HAP-1 (cell line): ENCODE data around the gene ZNF716.

Experiments
- DNase-seq, 2 experiments: peaks; one replicate each; pipeline ENCODE4 v3.0.0-alpha.2; 2016 to 2020; ENCODE audit warnings: low spot score in 2 of 2
- H3K27me3 ChIP-seq: fragments of 250-450 bp; sonication (Bioruptor Pico); 2 replicates; pipeline ENCODE4 v1.5.1; 2020; ENCODE audit warnings: low read depth, mild to moderate bottlenecking, moderate library complexity
- H3K36me3 ChIP-seq: fragments of 250-450 bp; sonication (Bioruptor Pico); replicated peaks from 2 replicates; pipeline ENCODE4 v1.5.1; 2020; ENCODE audit warnings: mild to moderate bottlenecking
- H3K4me1 ChIP-seq: fragments of 250-450 bp; sonication (Bioruptor Pico); 2 replicates; pipeline ENCODE4 v1.5.1; 2020; ENCODE audit warnings: mild to moderate bottlenecking
- H3K4me3 ChIP-seq: fragments of 250-450 bp; sonication (Bioruptor Pico); 2 replicates; pipeline ENCODE4 v1.5.1; 2020; ENCODE audit warnings: mild to moderate bottlenecking, moderate library complexity
- H3K9me3 ChIP-seq: fragments of 250-450 bp; sonication (Bioruptor Pico); 2 replicates; pipeline ENCODE4 v1.5.1; 2020; ENCODE audit warnings: mild to moderate bottlenecking, moderate library complexity
- in situ Hi-C: fragments of 300-500 bp; cut with MboI; formaldehyde crosslinking; loops from 3 replicates; pipeline ENCODE4 v1.14.3; 2020; ENCODE audit warnings: low sequenced_read_pairs, inconsistent platforms, mixed read lengths

The ZNF716 gene

DNA sequence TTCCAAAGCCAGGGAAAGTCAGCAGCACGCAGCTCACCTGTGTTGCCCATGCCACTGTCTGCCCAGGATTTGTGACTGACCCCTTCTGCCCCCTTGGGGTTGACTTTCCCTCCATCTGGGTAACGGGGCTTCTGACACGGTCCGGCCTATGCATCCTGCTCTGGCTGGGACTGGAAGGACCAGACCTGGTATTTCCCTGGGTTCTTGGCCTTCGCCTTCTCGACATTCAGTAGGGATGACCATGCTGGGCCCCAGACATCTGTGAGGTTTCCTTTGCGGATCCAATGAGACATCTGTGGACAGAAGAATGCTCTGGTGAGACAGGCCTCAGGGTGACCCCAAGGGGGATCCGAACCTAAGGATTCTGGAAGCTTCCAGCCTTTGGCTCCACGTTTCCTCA is 34.2 kb upstream of the ZNF716 start:
- in situ Hi-C loops = no loop called here
- no peaks in the 10 kb centered on the region for H3K27me3 ChIP-seq
- H3K4me3 ChIP-seq = no peak overlapping the region
- no peaks in the 10 kb centered on the region for H3K9me3 ChIP-seq
- no peaks in the 10 kb centered on the region for H3K4me1 ChIP-seq
- no peak for DNase-seq
- H3K36me3 ChIP-seq = no peaks in the 10 kb centered on the region

DNA sequence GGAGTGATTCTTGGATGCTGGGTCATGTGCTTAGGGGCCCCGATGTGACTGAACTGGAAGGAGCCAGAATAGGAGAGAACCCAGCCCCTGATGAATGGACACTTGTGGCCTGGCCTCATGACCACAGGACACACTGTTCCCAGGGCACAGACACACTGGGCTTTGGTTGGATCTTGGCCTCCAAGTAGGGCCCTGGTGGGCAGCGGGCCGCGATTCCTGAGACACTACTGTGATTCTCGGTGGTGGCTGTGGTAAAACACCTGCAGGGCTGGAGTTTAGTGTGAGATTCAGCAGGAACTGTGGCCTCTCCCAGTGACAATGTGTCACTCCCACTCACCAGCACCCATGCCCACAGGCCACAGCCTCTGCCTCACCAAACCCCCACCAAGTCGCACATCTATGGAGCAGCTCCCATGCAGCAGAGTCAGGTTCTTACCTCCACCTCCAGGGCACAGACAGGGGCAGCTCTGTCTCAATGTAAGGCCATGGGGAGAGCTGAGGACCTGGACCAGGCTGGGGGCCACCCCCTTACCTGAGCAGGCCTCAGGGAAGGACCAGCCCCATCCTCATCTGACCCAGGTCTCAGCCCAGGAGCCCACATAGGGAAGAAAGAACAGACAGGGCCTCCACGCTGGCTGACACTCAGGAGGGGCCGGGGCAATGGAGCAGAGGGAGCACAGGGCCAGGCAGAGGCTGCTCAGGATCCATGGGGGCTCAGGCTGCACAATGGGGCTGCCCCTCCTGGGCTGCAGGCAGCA is 33.2 kb upstream of the ZNF716 start:
- Histone ChIP-seq H3K9me3 (no peaks in the 10 kb centered on the region), H3K27me3 (no peaks in the 10 kb centered on the region), H3K4me3 (no peak overlapping the region), H3K4me1 (no peaks in the 10 kb centered on the region), H3K36me3 (no peaks in the 10 kb centered on the region)
- DNase-seq = no peak
- in situ Hi-C loops = no loop called here

DNA sequence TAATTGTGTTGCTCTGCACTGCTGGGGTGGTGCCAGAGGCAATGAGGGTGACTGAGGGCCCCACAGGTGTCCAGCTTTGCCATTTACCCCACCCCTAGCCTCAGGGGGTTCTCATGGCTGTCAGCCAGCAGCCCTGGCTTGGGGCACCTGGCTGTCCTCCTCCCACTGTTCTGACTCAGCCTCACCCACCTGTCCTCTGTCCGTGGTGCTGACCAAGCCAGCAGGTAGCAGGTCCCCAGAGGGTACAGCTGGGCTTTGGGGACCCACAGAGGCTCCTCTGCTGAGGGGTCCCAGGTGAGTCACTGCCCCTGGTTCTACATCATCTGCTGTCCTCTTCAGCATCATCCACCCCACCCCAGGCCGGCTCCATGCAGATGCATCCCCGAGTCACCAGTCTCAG is 32.2 kb upstream of the ZNF716 start:
- no peaks in the 10 kb centered on the region for H3K36me3 ChIP-seq
- no peak for DNase-seq
- H3K9me3 ChIP-seq = no peaks in the 10 kb centered on the region
- no peak overlapping the region for H3K4me3 ChIP-seq
- in situ Hi-C loops = no loop called here
- H3K27me3 ChIP-seq = no peaks in the 10 kb centered on the region
- H3K4me1 ChIP-seq = no peaks in the 10 kb centered on the region

DNA sequence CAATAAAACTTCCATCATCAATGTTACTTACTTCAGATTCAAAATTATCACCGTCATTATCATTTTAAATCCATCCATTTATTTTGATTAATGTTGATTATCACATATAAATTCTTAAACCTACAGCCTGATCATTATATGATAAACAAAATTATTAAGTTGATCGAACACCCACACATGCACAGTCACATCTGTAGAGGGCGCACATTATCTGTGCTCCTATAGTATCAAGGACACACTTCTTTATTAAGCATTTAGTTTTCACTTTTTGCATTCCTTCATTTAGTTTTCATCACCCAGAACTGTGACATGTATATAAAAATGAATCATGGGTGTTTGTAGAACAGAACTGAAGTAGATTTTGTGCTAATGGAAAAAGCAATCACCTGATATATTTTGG is 26.2 kb upstream of the ZNF716 start:
- H3K4me3 ChIP-seq = no peak overlapping the region
- H3K4me1 ChIP-seq = no peaks in the 10 kb centered on the region
- in situ Hi-C loops = no loop called here
- H3K27me3 ChIP-seq = no peaks in the 10 kb centered on the region
- no peaks in the 10 kb centered on the region for H3K9me3 ChIP-seq
- no peaks in the 10 kb centered on the region for H3K36me3 ChIP-seq
- DNase-seq = no peak

DNA sequence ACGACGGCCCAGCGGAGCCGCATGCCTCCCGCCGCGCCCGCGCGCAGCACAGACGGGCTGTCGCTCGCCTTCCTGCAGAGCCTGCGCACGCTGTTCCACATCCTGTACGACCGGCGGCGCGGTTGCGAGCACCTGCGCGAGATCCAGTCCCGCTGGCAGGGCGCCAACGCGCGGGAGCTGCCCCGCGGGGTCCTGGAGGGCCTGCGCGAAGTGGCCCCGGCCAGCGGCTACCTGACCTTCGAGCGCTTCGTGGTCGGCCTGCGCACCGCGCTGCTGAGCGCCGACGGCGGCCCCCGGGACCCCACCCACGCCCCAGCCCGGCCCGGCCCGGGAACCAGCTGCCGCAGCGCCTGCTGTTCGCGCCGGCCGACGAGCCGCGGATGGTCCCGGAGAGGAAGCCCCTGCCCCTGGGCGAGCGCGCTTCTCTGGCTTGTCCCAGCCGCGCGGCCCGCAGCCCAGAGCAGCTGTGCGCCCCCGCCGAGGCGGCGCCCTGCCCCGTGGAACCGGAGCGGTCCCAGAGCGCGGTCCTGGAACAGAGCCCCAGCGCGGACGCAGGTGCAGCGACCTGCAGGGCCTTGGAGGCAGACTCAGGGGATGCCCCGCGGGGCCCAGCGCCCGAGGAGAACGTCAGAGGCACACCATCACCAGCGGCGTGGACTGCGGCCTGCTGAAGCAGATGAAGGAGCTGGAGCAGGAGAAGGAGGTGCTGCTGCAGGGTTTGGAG is 25.3 kb upstream of the ZNF716 start:
- Histone ChIP-seq H3K36me3 (no peaks in the 10 kb centered on the region), H3K27me3 (no peaks in the 10 kb centered on the region), H3K9me3 (no peaks in the 10 kb centered on the region), H3K4me1 (no peaks in the 10 kb centered on the region), H3K4me3 (no peak overlapping the region)
- DNase-seq = no peak
- in situ Hi-C loops = no loop called here

DNA sequence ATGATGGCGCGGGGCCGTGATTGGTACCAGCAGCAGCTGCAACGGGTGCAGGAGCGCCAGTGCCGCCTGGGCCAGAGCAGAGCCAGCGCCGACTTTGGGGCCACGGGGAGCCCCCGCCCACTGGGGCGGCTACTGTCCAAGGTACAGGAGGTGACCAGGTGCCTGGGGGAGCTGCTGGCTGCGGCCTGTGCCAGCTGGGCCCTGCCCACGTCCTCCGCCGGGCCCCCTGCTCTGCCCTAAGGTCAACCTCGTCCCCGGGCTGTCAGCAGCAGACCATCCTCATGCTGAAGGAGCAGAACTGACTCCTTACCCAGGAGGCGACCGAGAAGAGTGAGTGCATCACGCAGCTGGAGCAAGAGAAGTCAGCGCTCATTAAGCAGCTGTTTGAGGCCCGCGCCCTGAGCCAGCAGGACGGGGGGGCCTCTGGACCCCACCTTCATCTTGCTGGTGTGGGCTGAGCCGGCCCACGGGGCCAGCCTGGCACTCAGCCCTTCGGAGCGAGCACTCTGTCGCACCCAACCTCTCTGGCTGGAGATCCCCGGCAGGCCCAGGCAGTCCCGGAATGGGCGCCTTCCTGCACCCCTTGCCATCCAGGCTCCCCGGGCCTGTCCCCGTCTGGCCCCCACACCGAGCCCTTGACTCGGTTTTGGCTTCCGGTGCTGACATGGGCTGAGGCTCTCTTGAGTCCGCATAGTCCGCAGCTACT is 24.6 kb upstream of the ZNF716 start:
- no peaks in the 10 kb centered on the region for H3K4me1 ChIP-seq
- in situ Hi-C loops = no loop called here
- H3K9me3 ChIP-seq = no peaks in the 10 kb centered on the region
- H3K36me3 ChIP-seq = no peaks in the 10 kb centered on the region
- H3K4me3 ChIP-seq = no peak overlapping the region
- no peaks in the 10 kb centered on the region for H3K27me3 ChIP-seq
- no peak for DNase-seq

DNA sequence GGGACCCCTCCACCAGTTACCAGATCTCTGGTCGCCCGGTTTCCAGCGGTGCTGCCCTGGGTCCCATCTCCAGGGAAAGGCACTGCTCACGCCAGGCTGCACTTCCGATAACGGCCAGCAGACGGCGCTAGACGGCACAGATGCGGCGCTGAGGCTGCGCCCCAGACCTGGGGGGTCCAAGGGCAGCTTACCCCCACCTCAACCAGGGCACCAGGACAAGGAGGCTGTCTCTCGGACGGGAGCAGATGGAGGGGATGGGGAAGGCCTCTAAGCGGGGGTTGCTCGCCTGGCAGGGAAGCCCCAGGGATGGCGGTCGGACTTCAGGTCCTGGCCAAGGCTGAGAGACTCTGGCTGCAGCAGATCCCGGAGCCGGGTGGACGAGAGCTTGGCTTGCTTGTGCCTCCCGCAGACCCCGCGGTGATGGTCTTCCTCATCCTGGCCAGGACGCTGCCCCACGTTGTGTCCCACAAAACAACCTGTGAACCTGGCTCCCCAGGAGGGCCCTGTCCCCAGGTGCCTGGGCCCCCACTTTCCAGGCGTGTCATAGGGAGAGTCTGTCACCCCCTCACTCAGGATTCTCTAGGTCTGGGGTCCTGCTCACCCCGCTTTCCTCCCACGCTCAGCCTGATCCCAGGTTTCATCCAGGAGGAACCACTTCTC is 23.9 kb upstream of the ZNF716 start:
- in situ Hi-C loops = no loop called here
- H3K4me3 ChIP-seq = no peak overlapping the region
- DNase-seq = no peak
- no peaks in the 10 kb centered on the region for H3K4me1 ChIP-seq
- no peaks in the 10 kb centered on the region for H3K27me3 ChIP-seq
- H3K9me3 ChIP-seq = no peaks in the 10 kb centered on the region
- H3K36me3 ChIP-seq = no peaks in the 10 kb centered on the region

DNA sequence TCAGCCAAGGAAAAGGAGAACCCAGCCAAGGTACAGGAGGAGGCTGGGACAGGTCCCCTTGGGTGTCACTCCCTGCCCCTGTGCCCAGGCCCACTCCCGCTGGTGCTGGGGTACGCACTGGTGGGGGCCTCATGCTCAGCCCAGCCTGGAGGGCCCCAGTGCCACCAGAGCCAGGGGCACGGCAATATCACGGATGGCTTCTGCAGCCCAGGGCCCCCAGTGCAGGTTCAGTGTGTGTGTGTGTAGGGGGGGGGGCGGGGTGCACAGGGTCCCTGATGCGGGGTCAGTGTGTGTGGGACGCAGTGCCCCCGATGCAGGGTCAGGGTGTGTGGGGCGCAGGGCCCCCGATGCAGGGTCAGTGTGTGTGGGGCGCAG is 23.4 kb upstream of the ZNF716 start:
- H3K27me3 ChIP-seq = no peaks in the 10 kb centered on the region

DNA sequence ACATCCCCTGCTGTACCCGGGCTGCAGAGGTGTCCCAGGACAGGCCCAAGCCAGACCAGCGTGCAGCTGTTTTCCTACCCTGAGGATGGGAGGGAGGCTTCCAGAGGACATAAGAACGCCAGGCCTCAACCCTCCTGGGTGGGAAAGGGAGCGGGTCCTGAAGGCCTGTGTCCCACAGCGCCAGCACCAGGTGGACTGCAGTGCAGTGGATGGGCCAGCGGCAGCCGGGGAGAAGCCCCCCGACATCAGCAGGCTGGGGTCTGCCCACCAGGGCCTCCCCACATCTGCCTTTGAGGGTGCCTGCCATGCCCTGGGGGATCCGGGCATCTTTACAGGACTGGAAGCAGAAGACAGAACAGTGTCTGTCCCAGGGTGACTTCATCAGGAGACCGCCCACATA is 22.8 kb upstream of the ZNF716 start:
- Histone ChIP-seq H3K36me3 (no peaks in the 10 kb centered on the region), H3K4me3 (no peak overlapping the region), H3K27me3 (no peaks in the 10 kb centered on the region), H3K9me3 (no peaks in the 10 kb centered on the region), H3K4me1 (no peaks in the 10 kb centered on the region)
- DNase-seq = no peak
- in situ Hi-C loops = no loop called here

More for the DNA sequence above, 23.4 kb upstream of the ZNF716 start:
- Histone ChIP-seq H3K36me3 (no peaks in the 10 kb centered on the region), H3K4me3 (no peak overlapping the region), H3K4me1 (no peaks in the 10 kb centered on the region), H3K9me3 (no peaks in the 10 kb centered on the region)
- in situ Hi-C loops = no loop called here
- DNase-seq = no peak

DNA sequence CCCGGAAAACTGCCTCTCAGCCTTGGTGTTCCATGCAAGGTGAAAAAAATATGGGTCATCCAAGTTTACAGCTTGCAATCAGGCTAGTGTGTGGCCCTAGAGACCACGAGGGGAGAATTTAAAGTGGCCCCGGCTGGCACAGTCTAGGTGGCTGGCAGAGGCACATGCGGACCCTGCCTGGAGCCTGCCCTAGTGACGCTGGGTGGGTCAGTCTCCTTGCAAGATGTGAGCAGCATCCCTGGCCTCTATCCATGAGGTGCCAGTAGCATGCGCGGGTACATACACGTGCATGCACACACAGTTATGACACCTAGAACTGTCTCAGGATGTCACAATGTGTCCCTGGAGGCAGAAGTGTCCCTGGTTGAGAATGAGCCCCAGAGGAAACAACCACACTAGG is 22.4 kb upstream of the ZNF716 start:
- Histone ChIP-seq H3K36me3 (no peaks in the 10 kb centered on the region), H3K4me1 (no peaks in the 10 kb centered on the region), H3K4me3 (no peak overlapping the region), H3K9me3 (no peaks in the 10 kb centered on the region), H3K27me3 (no peaks in the 10 kb centered on the region)
- DNase-seq = no peak
- in situ Hi-C loops = no loop called here

DNA sequence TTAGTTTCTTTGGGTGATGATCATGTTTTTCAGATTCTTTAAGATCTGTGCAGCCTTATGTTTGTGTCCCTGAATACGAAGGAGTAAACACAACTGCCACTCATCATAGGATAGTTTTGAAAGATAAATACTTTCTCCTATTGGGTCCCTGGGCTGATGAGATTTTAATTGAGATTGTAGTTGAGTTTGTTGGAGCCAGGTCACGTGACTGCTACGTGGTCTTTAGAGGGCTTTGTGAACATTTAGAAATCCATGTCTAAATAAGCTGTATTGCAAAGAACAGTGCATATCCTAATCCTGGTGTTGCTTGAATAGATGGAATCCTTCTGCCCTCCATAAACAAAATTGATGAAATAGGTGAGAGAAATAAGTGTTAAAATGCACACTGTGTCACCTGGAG is 17.4 kb upstream of the ZNF716 start:
- no peak for DNase-seq
- in situ Hi-C loops = no loop called here
- no peak overlapping the region for H3K4me3 ChIP-seq

DNA sequence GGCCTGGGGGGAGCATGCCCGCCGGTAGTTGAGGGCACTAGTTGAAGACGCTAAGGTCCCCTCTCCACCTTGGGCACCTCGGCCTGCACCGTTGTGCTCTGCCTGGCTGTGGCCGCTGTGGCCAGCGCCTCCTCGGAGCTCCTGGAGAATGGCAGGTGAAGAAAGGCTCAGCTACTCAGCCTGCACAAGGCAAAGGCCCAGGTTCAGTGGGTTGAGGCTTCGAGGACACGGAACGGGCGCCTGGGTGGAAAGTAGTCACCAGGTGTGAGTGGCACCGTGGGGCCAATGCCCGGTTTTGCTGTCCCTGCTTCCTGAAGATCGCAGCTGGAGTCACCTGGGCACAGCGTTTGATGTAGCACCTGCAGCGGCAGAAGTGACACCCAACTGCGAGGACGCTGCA is 12.4 kb upstream of the ZNF716 start:
- Histone ChIP-seq H3K4me1 (no peaks in the 10 kb centered on the region), H3K4me3 (no peak overlapping the region), H3K36me3 (no peaks in the 10 kb centered on the region), H3K27me3 (no peaks in the 10 kb centered on the region), H3K9me3 (no peaks in the 10 kb centered on the region)
- in situ Hi-C loops = no loop called here
- no peak for DNase-seq

More for the DNA sequence above, 17.4 kb upstream of the ZNF716 start:
- no peaks in the 10 kb centered on the region for H3K27me3 ChIP-seq
- no peaks in the 10 kb centered on the region for H3K36me3 ChIP-seq
- H3K4me1 ChIP-seq = no peaks in the 10 kb centered on the region
- no peaks in the 10 kb centered on the region for H3K9me3 ChIP-seq

DNA sequence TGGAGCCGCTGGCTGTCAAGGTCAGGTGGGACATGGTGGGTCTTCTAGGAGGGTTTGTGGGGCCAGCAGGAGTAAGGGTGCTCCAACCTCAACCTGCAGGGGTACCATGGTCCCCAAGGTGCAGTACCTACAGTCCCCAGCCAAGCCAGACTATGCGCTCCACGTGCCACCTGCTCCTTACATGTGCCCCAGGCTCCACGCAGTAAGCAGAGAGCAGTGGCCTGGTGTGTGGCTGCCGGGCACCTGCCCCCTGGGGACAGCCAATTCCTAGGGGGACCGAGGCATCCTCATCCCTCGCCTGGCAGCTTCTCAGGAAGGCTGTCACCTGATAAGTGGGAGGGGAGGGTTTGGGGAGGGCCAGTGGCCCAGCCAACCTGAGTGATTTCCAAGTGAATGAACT is 11.7 kb upstream of the ZNF716 start:
- Histone ChIP-seq H3K4me1 (no peaks in the 10 kb centered on the region), H3K9me3 (no peaks in the 10 kb centered on the region)

DNA sequence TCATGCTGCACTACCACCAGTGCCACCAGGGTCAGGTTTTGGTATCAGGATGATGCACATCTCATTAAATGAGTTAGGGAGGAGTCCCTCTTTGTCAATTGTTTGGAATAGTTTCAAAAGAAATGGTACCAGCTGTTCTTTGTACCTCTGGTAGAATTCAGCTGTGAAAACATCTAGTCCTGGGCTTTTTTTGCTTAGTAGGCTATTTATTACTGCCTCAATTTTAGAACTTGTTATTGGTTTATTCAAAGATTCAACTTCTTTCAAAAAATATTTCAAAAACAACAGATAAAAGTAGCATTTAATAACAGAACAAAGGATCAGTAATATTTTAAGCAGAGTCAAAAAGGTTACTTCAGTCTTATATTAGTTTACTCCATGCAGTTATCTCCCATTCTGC is 6.4 kb upstream of the ZNF716 start:
- Histone ChIP-seq H3K27me3 (no peaks in the 10 kb centered on the region), H3K4me1 (no peaks in the 10 kb centered on the region), H3K9me3 (no peaks in the 10 kb centered on the region), H3K4me3 (no peak overlapping the region), H3K36me3 (no peaks in the 10 kb centered on the region)
- in situ Hi-C loops = no loop called here
- DNase-seq = no peak

More for the DNA sequence above, 11.7 kb upstream of the ZNF716 start:
- DNase-seq = no peak
- in situ Hi-C loops = no loop called here
- Histone ChIP-seq H3K36me3 (no peaks in the 10 kb centered on the region), H3K27me3 (no peaks in the 10 kb centered on the region), H3K4me3 (no peak overlapping the region)
